Loucy (cell line): ENCODE measurements around the gene SYCP3.

Experiments
- EZH2phosphoT487 ChIP-seq: fragments of 200-600 bp; IDR thresholded peaks from 2 replicates; pipeline ENCODE4 v1.6.1; 2018; ENCODE audit warnings: antibody characterized with exemption, mild to moderate bottlenecking, moderate library complexity, borderline replicate concordance
- TF ChIP-seq, protein P1 (sequence below): fragments of 200-600 bp; sonication (generic); conservative IDR thresholded peaks from 2 replicates; pipeline ENCODE4 v1.5.1; 2014; ENCODE audit warnings: mild to moderate bottlenecking, antibody characterized with exemption, low read length

DNA sequence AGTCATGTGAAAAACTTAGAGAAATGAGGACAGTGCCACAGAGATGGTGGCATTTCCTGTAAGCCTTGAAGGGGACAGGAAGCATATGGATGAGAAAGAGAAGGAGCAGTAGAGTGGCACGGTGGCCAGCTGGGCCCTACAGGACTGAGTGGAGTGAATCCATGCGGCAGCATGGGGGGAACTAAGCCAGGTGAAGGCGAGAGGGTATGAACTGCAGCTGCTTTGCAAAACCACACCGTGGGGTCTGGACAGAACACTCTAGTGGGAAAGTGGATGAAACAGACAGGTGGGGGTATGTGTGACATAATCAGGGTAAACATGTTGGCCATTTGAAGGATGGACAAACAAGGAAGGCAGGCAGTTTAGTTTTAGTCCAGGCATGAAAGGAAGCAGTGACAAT, 10.4 kb upstream of the SYCP3 start:
- TF ChIP-seq, protein P1, sequence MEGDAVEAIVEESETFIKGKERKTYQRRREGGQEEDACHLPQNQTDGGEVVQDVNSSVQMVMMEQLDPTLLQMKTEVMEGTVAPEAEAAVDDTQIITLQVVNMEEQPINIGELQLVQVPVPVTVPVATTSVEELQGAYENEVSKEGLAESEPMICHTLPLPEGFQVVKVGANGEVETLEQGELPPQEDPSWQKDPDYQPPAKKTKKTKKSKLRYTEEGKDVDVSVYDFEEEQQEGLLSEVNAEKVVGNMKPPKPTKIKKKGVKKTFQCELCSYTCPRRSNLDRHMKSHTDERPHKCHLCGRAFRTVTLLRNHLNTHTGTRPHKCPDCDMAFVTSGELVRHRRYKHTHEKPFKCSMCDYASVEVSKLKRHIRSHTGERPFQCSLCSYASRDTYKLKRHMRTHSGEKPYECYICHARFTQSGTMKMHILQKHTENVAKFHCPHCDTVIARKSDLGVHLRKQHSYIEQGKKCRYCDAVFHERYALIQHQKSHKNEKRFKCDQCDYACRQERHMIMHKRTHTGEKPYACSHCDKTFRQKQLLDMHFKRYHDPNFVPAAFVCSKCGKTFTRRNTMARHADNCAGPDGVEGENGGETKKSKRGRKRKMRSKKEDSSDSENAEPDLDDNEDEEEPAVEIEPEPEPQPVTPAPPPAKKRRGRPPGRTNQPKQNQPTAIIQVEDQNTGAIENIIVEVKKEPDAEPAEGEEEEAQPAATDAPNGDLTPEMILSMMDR, result no peak
- no peak for TF ChIP-seq EZH2phosphoT487
